HG03039 (cell line): Measurements from ENCODE around the gene GTF3C5.
"Not testable (repeated sequence)": the region's sequence is repeated elsewhere in the genome, so short reads cannot be mapped to it uniquely, and the experiment has no call there.

Source experiments
- ATAC-seq: cut with Tn5 transposase; IDR thresholded peaks from one replicate; pipeline ENCODE4 v1.9.1; 2021; ENCODE audit warnings: mild to moderate bottlenecking, moderate library complexity; ENCODE audit not compliant: unreplicated experiment

GTF3C5 gene

DNA sequence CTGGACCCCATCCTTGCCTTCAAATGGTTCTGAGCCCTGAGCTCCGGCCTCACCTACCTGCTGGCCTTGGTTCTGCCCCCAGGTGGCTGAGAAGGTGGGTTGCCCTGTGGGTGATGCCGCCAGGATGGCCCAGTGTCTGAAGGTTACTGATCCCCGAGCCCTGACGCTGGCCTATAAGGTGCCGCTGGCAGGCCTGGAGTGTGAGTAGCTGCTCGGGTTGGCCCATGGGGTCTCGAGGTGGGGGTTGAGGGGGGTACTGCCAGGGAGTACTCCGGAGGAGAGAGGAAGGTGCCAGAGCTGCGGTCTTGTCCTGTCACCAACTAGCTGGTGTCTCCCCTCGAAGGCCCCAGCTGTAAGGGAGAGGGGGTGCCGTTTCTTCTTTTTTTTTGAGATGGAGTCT is 36.2 kb downstream of the GTF3C5 start:
- no peak for ATAC-seq

DNA sequence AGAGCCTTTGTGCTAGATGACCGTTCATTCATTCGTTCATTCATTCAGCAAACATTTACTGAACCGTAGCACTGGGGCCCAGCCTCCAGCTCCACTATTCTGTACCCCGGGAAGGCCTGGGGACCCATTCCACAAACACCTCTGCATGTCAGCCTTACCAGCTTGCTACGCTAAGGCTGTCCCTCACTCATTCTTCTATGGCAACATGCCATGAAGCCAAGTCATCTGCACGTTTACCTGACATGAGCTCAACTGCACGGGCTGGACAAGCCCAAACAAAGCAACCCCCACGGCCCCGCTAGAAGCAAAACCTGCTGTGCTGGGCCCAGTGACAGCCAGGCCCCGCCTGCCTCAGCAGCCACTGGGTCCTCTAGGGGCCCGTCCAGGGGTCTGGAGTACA is 37.0 kb downstream of the GTF3C5 start:
- no peak for ATAC-seq

DNA sequence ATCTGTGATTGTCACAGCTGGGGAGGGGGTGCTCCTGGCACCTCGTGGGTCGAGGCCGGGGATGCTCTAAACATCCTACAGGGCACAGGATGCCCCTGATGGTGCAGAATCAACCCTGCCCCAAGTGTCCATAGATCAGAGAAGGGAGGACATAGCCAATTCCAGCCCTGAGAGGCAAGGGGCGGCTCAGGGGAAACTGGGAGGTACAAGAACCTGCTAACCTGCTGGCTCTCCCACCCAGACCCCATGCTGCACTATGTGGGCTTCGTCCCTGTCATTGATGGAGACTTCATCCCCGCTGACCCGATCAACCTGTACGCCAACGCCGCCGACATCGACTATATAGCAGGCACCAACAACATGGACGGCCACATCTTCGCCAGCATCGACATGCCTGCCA is 37.6 kb downstream of the GTF3C5 start:
- not testable (repeated sequence) for ATAC-seq

DNA sequence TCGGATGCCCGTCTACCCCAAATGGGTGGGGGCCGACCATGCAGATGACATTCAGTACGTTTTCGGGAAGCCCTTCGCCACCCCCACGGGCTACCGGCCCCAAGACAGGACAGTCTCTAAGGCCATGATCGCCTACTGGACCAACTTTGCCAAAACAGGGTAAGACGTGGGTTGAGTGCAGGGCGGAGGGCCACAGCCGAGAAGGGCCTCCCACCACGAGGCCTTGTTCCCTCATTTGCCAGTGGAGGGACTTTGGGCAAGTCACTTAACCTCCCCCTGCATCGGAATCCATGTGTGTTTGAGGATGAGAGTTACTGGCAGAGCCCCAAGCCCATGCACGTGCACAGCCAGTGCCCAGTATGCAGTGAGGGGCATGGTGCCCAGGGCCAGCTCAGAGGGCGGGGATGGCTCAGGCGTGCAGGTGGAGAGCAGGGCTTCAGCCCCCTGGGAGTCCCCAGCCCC is 39.7 kb downstream of the GTF3C5 start:
- not testable (repeated sequence) for ATAC-seq

DNA sequence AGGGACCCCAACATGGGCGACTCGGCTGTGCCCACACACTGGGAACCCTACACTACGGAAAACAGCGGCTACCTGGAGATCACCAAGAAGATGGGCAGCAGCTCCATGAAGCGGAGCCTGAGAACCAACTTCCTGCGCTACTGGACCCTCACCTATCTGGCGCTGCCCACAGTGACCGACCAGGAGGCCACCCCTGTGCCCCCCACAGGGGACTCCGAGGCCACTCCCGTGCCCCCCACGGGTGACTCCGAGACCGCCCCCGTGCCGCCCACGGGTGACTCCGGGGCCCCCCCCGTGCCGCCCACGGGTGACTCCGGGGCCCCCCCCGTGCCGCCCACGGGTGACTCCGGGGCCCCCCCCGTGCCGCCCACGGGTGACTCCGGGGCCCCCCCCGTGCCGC is 40.2 kb downstream of the GTF3C5 start:
- not testable (repeated sequence) for ATAC-seq

DNA sequence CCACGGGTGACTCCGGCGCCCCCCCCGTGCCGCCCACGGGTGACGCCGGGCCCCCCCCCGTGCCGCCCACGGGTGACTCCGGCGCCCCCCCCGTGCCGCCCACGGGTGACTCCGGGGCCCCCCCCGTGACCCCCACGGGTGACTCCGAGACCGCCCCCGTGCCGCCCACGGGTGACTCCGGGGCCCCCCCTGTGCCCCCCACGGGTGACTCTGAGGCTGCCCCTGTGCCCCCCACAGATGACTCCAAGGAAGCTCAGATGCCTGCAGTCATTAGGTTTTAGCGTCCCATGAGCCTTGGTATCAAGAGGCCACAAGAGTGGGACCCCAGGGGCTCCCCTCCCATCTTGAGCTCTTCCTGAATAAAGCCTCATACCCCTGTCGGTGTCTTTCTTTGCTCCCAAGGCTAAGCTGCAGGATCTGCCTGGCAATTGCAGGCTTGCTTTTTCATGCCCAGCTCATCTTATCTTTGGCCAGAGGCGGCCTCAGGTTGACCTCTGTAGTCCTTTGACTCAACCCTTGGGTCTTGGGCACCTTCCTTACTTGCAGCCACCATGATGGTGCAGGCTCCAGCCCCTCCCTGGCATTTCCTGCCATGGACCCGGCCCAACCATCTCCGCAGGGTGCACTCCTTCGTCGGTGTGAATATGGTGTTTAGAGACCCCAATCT is 40.8 kb downstream of the GTF3C5 start:
- no peak for ATAC-seq

DNA sequence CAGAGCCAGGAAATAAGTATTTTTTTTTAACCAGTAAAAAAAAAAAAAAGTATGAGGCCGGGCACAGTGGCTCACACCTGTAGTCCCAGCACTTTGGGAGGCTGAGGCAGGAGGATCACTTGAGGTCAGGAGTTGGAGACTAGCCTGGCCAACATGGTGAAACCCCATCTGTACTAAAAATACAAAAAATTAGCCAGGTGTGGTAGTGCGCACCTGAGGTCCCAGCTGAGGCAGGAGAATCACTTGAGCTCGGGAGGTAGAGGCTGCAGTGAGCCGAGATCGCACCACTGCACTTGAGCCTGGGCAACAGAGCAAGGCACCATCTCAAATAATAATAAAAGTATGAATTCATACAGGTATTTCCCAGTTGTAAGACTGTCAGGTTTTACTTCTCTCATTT is 41.4 kb downstream of the GTF3C5 start:
- not testable (repeated sequence) for ATAC-seq

DNA sequence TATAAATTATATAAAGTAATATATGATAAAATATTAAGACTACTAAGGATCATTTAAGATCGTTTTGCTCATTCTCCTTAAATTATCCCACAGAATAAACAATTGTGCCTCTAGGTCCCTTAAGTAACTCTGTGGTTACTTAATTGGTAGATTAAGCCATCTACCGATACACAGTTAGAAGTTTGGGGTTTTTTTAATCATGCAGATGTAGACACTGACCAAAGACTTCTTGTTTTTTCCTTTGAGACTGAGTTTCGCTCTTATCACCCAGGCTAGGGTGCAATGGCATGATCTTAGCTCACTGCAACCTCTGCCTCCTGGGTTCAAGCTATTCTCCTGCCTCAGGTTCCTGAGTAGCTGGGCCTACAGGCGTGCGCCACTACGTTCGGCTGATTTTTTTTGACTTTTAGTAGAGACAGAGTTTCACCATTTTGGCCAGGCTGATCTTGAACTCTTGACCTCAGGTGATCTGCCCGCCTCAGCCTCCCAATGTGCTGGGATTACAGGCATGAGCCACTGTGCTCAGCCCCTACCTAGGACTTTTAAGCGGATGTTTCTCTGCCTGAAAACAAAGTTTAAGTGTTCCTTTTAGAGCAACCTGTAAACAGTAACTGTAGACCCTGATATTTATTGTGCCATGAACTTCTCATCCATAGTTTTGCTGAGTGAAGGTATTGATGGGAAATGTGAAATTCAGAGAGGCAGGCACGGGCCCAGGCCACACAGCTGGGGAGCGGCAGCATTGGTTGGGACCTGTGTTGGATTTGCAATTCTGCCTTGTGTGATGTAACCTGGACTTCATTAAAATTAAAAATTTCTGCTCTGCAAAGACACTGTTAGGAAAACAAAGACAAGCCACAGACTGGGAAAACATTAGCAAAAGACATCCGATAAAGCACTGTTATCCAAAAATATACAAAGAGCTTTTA is 42.6 kb downstream of the GTF3C5 start:
- no peak for ATAC-seq

DNA sequence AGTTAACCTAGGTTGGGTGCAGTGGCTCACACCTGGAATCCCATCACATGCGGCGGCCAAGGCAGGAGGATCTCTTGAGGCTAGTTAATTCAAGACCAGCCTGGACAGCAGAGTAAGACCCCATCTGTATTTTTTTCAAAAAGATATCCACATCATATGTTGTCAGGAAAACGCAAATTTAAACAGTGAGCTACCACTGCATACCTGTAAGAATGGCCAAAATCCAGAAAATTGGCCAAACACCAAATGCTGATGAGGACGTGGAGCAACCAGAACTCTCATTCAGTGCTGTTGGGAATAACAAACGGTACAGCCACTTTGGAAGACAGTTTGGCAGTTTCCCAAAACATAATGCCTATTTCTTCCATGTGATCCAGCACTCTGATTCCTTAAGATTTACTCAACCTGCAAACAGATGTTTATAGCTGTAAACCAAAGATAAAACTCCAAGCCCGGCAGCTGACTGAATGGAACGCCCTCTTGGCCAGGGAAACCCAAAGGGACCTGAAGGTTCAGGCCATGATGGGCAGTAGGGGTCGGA is 43.4 kb downstream of the GTF3C5 start:
- ATAC-seq, result no peak

DNA sequence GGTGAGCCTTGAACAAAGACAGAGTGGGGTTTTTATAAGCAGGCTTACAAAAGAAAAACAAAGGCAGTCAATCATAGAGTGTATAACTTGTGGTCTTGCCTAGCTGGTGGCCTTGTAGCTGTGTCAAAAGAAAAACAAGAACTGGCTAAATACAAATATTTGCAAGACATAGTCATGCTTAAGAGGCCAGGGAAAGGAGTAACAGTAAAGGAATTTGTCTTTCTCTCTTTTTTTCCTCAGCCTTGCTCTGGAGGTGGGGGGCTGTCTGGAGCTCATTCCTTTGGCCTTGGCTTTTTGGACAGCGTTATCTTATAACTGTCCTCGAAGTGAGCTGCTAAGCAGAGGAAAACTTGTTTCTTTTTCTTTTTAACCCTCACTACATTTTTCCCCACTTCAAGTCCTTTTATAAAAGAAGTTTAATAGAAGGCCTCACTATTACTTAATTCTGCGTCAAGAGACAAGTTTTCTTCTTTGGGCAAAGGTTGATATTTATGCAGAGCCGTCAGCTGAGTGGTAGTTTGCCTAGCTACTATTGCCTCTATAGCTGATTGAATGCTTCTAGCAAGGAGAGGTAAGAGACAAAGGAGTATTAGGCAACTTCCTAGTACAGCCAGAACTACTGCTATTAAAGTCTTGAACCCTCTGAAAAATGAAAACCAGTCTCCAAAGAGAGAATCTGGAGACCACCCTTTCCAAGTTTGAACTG is 45.3 kb downstream of the GTF3C5 start:
- no peak for ATAC-seq

DNA sequence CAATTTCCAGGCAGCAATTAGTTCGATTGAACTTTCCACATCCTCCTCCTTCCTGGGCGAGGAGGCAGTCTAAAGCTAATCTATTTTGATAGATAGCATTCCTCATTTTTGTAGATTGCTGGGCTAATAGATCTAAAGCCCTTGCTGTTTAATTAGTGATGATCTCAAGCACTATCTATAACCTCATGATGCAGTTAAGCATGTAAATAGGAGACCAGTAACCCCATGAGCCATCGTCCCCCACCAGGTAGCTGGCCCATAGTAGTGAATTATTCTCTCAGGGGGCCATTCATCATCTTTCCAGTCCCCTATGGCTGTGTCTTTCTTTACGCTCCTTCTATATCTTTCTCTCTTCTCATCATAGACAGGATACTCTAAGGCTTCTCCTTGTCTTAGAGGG is 45.9 kb downstream of the GTF3C5 start:
- ATAC-seq, result no peak

DNA sequence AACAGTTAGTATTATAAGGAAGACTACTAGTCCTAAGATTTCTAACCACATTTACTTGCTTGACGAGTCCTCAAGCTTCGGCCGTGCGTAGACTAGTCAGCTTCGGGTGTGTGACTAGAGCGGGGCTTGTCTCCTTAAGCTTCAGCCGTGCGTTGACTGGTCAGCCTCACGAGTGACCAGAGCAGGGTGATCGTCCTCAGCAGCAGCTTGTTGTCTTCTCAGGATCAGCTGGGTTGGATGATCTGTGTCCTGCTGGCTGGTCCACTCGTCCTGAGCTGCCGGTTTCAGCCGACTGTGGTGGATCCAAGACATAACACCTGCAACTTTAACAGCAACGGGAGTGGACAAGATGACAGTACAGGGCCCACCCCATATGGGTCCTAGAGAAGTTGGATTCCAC is 47.7 kb downstream of the GTF3C5 start:
- no peak for ATAC-seq

DNA sequence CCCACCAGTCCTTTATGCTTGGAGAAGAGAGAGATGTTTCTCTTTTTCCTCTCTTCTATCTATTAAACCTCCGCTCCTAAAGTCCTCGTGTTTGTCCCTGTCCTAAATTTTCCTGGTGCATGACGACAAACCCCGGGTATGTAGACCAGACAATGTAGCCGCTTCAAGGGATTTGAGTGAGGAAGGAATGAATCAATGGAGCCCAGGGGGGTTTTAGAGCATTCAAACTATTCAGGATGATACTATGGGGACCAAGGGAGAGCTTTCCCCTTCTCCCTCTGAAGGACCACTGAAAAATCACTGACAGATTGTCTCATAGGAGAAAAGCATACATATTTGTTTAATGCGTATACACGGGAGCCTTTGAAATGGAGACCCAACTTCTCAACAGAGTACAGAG is 49.4 kb downstream of the GTF3C5 start:
- ATAC-seq, result no peak

DNA sequence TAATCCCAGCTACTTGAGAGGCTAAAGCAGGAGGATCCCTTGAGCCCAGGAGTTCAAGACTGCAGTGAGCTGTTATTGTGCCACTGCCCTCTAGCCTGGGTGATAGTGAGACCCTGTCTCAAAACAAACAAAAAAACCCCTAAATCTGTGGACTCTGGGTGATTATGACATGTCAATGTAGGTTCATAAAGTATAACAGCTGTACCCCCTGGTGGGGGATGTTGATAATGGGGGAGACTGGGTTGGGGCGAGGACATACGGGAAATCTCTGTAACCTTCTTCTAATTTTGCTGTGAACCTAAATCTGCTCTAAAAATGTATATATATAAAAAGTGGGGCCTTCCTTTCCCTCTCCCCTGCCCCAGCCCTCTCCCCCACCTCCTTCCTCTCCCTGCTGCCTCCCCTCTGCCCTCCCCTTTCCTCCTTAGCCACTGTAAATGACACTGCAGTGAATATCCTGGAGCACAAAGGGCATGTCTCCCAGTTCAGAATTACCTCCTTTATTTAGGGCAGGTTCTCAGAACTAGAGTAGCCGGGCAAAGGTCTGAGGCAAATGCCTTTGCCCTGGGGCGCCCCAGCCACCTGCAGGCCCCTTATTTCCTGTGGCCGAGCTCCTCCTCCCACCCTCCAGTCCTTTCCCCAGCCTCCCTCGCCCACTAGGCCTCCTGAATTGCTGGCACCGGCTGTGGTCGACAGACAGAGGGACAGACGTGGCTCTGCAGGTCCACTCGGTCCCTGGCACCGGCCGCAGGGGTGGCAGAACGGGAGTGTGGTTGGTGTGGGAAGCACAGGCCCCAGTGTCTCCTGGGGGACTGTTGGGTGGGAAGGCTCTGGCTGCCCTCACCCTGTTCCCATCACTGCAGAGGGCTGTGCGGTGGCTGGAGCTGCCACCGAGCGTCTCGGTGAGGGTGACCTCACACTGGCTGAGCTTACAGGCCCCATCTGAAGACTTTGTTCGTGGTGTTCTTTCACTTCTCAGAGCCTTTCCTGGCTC is 50.3 kb downstream of the GTF3C5 start:
- not testable (repeated sequence) for ATAC-seq

DNA sequence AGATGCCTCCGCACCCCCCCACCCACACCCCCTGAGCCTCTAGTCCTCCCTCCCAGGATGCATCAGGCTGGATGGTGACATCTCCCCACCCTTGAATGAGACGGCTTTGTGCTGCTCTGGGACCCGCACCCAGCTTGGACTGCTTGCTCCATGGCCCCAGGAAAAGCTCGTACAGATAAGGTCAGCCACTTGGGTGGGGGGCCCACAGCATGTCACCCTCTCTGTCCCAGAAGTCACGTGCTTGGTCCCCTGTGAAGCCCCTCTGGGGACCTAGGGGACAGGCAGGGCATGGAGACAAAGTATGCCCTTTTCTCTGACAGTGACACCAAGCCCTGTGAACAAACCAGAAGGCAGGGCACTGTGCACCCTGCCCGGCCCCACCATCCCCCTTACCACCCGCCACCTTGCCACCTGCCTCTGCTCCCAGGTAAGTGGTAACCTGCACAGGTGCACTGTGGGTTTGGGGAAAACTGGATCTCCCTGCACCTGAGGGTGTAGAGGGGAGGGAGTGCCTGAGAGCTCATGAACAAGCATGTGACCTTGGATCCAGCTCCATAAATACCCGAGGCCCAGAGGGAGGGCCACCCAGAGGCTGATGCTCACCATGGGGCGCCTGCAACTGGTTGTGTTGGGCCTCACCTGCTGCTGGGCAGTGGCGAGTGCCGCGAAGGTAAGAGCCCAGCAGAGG is 51.3 kb downstream of the GTF3C5 start:
- ATAC-seq, result not testable (repeated sequence)

DNA sequence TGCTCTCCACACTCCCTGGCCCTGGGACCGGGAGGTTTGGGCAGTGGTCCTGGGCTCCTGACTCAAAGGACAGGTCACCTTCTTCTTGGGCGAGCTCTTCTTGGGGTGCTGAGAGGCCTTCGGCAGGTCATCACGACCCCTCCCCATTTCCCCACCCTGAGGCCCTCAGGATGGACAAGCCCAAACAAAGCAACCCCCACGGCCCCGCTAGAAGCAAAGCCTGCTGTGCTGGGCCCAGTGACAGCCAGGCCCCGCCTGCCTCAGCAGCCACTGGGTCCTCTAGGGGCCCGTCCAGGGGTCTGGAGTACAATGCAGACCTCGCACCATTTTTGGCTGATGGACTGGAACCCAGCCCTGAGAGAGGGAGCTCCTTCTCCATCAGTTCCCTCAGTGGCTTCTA is 52.9 kb downstream of the GTF3C5 start:
- not testable (repeated sequence) for ATAC-seq

DNA sequence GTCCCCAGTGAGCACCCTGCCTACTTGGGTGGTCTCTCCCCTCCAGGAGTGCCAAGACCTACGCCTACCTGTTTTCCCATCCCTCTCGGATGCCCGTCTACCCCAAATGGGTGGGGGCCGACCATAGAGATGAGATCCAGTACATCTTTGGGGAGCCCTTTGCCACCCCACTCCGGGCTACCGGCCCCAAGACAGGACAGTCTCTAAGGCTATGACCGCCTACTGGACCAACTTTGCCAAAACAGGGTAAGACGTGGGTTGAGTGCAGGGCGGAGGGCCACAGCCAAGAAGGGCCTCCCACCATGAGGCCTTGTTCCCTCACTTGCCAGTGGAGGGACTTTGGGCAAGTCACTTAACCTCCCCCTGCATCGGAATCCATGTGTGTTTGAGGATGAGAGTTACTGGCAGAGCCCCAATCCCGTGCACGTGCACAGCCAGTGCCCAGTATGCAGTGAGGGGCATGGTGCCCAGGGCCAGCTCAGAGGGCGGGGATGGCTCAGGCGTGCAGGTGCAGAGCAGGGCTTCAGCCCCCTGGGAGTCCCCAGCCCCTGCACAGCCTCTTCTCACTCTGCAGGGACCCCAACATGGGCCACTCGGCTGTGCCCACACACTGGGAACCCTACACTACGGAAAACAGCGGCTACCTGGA is 55.5 kb downstream of the GTF3C5 start:
- ATAC-seq, result not testable (repeated sequence)

DNA sequence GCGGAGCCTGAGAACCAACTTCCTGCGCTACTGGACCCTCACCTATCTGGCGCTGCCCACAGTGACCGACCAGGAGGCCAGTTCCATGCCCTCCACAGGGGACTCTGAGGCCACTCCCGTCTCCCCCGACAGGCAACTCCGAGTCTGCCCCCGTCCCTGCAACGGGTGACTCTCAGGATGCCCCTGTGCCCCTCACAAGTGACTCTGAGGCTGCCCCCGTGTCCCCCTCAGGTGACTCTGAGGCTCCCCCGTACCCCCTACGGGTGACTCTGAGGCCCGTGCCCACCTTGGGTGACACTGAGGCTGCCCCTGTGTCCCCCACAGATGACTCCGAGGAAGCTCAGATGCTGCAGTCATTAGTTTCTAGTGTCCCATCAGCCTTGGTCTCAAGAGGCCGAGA is 56.1 kb downstream of the GTF3C5 start:
- ATAC-seq, result no peak
